HG03064 (cell line): Measurements from ENCODE around the gene SH3PXD2A.
"Not testable (repeated sequence)": the region's sequence is repeated elsewhere in the genome, so short reads cannot be mapped to it uniquely, and the experiment has no call there.

Experiments
- ATAC-seq: cut with Tn5 transposase; IDR thresholded peaks from one replicate; pipeline ENCODE4 v1.9.1; 2021; ENCODE audit warnings: low read depth; ENCODE audit not compliant: unreplicated experiment

The SH3PXD2A gene

DNA sequence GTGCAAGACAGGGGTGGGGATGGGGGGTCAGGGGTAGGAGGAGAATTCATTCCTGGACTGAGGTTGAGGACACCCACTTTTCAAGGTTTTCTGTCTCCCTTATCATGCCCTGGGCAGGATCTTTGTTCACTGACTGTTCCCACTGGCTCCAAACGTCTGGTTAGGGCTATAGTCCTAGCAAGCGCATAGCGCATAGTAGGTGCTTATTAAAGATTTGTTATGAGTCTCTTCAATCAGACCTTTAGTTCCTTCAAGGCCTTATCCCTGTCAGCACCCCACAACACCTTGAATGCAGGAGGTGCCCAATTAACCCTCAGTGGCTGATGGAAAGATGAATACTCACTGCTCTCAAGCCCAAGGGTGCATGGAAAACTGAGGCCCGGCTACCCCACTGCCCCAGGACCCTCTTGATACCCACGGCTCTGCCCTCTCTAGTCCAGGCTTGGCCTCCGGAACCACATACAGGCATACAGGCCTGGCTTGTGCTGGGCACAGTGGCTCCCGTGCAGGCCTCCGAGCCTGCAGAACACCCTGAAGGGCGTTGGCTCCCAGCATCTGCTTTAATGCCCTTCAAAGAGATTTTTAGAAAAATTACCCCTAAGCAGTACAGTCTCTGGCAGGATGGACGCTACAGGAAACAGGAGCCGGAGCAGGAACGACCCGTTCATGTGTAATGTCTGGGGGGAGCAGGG lies 177.7 kb downstream of the SH3PXD2A start:
- no peak for ATAC-seq

DNA sequence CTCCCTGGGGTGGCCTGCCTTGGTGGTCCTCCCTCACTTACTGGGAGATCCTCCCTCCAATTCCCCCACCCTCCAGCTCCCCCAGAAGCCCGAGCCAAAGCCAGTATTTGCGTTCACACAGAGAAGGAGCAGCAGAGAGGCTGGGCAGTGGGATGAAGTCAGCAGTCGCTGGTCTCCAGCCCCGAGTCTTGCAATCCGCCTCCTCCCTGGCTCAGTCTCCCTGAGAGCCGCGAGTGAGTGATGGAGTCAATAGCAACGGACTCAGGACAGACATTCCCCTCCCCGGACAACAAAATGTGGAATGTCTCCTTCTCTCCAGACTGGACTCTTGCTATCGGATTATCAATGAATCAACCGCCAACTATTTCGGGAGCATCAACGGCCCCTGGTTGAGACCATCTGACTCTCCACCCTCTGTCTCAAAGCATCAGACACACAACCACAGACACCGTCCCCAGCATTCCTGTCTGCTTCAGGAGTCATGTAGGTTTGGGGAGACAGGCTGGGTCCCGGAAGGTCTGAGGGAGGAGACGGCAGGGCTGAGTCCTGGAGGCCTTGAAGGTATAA lies 178.4 kb downstream of the SH3PXD2A start:
- ATAC-seq = no peak

DNA sequence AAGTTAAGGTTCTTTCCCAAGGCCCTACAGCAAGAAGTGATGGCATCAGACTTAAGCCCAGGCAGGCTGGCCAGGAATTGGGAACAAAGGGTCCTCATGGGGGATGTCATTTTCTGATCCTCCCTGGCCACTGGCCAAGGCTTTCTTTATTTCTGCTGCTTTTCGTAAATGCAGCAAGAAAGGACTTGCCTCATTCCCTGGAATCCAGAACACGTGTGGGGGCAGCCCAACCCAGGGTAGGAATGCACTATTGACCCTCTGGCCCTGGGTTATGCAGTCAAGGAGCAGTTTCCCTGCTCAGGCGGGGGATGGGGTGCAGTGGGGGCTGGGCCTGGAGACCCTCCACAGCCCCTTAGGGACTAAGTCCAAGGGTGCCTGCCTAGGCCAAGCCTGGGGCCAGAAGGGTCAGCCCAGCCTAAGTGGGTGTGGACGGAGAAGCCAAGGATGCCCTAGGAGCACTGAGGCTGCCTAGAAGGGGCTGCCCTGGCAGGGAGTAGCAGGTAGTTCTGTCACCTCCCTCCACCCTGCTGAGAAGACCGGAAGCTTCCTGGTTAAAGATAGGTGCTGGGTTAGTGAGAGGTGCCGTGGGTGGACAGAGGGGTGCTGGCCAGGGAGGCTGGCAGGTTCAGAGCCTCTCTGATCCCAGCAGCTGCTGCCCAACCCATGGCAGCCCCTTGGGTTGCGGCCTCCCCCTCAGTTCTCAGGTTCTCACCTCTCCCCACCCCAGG lies 179.2 kb downstream of the SH3PXD2A start:
- no peak for ATAC-seq

DNA sequence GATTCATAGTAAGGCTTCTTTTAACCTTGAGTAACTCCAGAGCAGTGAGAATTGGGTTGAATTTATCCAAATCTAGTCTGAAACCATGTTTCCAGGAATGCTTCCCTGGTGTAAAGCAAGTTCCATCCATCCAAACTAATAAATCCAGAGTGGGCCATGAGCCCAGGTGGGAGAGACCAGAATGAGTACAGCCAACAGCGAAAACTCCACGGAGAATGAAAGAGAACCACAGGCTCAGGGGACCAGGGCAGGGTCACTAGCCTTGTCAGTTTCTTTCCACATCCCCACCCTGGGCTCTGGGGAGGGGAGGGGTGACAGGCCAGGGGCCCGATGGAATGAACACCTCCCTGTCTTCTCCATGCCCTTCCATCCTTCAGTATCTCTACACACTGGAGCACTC lies 181.8 kb downstream of the SH3PXD2A start:
- no peak for ATAC-seq

DNA sequence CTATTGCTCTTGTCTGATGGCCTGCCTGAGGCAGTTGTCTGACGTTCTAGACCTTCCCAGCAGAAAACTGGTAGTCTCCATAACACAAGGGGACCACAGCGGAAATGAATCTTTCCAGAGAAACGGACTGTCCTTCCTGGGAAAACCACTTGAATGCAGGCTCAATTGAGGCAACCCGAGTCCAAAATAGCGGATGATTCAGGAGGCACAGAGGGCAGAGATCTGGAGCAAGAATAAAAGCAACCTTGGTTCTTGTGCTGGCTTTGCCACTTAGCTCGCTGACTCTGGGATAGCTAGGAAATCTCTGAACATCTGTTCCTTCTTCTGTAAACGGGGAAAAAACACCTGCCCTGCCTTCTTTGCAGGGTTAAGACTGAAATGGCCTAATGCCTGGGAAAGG lies 183.0 kb downstream of the SH3PXD2A start:
- ATAC-seq = no peak

DNA sequence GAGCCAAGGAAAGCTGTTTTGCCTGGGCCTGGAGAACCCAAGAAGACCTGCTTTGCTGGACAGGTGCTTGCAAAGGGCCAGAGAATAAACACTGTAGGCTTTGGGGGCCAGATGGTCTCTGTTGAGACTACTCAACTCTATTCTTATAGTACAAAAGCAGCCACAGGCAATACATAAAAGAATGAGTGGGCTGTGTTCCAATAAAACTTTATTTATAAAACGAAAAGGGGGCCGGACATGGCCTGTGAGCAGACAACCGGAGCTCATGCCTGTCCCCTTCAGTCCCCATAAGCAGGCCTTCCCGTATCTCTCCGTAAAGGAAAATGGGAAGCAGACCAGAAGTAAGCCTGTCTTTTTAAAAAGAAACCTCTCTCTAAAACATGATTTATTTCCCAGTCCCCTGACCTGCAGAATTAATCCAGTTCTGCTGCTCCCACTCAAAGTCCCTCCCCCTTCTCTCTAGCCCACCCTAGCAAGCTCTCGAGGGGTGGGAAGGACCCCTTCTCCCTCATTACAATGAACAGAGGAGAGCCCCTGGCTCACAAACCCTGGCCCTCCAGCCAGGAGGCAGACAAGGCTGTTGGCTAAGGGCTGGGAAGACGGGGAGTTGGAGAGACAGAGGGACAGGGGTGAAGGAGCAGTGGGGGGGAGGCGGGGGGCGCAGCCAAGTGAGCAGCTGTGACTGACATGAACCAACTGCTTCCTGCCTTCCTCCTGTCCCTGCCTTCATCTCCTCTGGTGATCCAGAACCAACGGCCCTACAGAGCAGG lies 184.1 kb downstream of the SH3PXD2A start:
- no peak for ATAC-seq

DNA sequence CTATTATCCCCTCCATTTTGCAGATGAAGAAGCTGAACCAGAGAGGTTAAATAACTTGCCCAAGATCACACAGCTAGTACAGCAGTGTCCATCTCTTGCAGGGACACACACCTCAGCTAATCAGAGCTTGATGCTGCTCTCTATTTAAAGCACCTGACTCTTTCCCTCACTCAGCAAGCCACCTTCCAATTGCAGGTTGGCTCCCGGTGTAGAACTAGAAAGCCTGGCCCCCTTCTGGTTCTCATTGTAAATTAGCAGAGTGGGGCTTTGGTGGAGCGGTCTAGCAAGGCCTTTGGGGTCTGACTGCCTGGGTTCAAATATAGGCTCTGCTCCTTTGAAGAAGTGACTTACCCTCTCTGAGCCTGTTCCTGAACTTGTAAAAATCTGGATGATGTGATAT lies 185.4 kb downstream of the SH3PXD2A start:
- ATAC-seq = no peak

DNA sequence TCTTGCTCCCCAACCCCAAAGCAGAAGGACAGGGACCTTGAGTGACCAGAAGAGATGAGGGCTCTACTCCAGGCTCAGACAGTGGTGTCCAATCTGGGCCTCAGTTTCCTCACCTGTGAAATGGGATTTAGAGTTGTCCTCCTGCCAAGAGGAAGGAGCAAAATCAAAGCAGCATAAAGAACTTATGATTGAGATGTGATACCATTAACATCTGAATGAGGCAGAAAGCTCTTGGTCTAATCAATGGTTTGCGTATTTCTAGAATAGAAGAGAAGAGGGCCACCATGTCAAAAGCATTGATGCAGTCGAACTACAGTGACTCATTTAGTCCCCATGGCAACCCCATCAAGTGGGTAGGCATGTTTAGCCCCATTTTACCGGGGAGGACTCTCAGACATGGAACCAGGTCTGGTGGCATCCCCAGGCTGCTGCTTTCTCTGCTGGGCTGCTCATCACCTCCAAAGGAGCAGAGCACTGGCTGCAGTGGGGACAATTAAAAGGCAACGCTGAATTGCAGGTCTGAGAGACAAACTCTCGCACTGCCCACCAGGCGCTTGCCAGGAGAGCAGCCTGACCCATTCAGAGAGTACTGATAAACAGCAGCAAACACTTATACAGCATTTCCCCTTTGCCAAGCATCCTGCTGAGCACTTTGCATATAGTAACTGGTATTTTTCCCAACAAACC lies 186.0 kb downstream of the SH3PXD2A start:
- ATAC-seq = no peak

DNA sequence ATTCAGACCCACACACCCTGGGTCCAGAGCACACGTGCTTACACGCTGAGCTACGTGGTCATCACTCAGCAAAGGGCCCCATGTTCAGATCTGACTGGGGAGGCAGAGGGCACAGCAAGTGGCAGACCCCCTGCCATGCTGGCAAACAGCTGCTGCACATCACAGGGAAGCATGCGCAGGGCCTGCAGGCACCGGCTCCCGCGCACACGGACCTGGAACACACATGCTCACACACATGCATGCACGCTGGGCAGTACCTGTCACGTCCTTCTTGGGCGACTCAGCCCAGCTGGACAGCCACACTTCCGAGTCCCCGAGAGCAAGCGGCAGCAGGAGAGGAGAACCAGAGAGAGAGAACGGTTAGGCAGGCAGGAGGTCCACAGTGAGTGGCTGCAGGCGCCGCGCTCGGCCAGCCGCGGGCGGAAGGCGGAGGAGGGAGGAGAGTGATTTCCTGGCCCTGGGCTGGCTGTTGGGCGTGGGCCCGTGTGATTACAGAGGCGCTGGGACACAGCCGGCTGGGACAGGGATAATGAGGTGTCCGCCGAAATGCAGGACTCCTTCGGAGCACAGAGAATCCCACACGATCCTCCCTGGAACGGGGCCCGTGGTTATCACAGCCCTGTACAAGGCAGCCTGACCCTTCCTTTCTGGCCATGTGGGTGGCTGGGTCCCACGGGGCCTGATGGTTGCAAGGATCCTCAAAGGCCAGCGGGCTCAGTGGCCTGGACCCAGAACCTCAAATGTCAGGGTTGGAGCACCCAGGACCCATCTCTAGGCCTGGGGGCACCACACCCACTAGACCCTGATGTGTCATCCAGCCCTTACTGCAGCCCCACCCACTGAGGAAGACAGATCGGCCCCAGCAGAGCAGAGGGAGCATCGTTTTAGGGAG lies 186.8 kb downstream of the SH3PXD2A start:
- no peak for ATAC-seq

DNA sequence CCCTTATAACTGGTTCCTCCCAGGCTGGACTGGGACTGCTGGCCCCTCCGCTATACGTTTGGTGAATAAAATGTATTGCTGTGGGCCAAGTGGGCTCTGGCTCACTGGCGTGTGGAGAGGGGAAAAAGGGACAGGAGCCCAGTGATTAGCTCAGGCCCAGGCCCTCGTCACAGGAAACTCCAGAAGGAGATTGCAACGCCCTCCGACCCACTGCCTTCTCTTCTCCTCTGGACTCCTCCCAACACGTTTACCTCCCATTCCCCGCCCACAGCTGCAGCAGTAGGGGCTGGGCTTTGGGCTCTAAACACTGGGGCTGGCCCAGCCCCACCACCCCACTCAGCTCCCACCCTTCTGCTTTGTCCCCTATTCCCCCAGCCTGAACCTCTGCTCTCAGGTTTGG lies 188.0 kb downstream of the SH3PXD2A start:
- no peak for ATAC-seq

DNA sequence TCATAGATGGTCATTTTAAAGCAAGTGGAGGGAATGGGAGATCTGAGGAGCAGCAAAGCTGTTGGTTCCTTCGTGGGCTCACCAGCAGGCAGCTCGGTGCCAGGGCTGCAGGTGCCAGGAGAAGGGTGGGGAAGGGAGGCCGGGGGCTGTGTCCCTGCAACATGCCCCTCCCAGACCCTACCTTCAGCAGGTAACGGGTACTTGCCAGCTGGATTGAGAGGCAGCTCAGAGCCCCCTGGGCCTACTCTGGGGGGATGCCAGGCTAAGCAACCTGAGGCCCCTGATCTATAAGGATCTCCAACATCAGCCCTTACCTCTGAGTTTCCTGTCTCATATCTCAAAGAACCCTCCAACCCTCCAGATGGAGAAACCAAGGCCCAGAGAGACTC lies 188.6 kb downstream of the SH3PXD2A start:
- no peak for ATAC-seq

DNA sequence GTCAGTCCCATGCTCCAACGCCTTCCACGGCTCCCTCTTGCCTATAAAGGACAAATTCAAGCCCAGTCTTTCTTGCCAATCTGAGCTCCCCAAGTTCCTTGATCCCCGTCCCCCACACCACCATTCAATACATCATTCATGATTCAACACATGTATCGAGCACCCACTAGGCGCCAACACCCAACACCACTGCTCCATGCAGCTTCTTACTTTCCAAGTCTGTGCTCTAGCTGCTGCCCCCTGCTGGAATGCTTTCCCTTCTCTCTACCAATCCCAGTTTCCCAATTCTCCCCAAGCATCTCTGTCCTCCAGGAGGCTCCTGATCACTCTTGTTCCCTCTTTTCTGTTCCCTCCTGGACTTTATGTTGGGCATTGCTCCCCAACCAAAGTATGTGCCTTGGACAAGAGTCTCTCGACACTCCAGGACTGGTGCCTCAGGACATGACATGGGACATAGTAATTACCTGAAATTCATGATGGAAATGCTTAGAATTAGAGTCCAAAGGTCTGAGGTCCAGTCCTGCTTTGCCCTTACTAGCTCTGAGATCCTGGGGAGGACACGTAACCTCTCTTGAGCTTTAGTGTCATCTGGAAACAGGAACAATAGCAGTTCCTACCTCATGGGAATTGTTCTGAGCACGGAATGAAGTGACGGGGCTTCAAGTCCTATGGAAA lies 189.2 kb downstream of the SH3PXD2A start:
- no peak for ATAC-seq

DNA sequence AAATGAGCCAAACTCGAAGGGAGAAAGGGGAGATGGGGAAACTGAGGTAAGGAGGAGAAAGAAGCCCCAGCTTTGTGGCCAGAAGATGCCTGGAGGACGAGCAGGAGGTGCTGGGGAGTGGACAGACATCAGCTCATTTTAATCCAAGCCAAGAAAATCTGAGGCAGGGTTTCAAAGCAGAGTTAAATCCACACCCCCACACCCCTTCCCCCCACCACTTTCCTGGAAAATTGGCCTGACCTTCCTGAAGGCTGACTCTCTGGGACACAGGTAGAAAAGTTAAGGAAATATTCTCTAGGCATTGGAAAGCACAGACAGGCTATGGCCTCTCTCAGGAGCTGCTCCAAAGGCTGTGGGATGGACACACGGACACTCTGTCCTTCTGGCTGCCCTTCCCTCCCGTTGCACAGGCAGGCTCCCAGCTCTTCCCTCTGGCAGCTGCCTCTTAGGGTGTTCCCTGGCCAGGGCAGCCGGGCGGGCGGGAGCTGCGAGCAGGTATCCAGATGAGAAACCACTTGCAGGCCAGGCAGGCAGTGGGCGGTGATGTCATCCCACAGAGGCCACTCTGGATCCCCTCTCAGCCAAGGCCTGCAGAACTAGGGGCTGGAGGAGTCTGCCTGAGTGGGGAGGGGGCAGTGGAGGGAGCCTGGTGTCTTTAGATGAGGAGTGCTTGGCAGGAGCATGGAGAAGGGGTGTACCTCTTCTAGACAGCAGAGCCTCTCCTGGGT lies 190.1 kb downstream of the SH3PXD2A start:
- no peak for ATAC-seq

DNA sequence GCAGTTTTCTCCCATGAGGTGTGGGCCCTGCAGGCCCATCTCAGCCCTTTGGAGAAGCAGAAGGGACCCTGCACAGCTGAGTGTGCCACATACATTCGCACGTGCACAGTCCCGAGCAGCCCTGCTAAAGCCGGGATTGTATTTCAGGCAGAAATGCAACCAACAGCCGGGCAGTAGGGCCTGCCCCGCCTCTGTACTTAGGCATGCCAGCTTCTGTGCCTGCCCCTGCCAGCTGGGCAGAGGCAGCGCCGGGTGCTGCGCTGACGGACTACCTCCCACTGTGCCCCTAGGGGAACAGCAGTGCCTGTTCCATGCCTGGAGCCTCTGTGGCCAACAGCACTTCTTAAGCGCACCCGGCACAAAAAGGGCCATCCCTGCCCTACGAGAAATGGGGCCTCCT lies 191.6 kb downstream of the SH3PXD2A start:
- no peak for ATAC-seq

DNA sequence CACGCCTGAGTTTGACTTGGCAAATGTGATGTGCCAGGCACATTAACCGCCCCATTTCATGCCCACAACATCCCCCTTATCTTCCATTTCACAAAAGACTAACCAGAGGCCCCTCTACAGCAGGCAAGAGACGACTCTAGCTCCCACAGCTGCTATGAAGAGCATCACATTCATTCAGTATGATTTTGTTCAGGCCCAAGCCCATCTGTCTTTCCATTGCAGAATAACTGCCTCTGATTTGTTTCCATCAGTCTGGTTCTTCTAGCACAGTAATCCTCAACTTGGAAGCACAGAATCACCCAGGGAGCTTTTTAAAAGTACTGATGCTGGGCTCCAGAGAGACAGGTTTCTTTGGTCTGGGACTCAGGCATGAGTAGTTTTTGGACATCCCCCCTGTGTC lies 192.1 kb downstream of the SH3PXD2A start:
- ATAC-seq = no peak

DNA sequence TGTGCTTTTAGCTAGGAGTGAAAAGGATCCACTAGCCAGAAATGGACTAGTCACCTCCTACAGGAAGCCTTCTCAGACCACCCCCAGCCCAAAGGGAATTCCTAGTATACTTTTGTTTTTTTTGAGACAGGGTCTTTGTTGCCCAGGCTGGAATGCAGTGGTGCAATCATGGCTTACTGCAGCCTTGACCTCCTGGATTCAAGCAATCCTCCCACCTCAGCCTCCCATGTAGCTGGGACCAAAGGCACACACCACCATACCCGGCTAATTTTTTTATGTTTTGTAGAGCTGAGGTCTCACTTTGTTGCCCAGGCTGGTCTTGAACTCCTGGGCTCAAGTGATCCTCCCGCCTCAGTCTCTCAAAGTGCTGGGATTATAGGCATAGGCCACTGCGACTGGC lies 192.7 kb downstream of the SH3PXD2A start:
- ATAC-seq = not testable (repeated sequence)

DNA sequence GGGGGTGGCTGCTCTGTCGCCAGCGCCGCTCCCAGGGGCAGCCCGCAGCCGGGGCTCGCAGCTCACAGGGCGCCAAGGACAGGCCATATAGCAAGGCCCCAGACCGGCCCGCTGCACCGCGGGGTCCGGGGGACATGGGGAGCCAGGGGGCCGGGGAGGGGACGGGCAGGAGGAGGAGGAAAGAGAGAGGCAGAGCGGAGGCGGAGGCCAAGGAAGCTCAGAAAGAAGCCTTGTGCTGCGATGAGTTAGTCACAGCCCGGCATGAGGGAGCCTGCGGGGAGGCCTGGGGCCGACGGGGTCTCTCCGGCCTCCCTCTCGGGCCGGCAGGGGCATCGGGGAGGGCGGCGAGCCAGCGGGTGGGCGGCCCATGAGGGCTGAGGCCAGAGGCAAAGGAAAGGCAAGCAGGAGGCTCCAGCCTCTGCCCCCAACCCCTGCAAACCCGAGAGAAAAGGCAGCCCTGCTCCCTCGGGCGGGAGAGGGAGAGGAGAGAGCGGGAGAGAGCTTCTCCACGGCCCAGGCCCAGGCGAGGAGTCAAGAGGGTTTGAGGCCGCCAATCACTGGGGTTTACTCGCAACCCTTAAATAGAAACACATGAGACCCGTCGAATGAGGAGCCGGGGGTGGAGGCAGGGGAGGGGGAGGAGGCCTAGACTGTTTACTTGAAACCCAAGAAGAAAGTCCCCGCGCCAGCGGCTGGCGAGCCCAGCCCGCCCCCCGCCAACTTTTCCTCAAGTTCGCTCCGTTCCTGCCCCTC lies 194.0 kb downstream of the SH3PXD2A start:
- no peak for ATAC-seq
